BLaER1 treated with 17β-estradiol and CSF1 and Interleukin-3, amounts not matched to agents 10 nM and 100 nM (cell line): ENCODE results near the gene SMAD3.

Source experiments
- H3K27ac ChIP-seq, 11 experiments: shearing (Covaris generic); formaldehyde crosslinking; 2 replicates each; pipeline ENCODE4 v1.8.1; 2022
- H3K27me3 ChIP-seq, 11 experiments: shearing (Covaris generic); formaldehyde crosslinking; 2 replicates each; pipeline ENCODE4 v1.8.1; 2022
- H3K36me3 ChIP-seq, 11 experiments: shearing (Covaris generic); formaldehyde crosslinking; 2 replicates each; pipeline ENCODE4 v1.8.1; 2022
- H3K4me1 ChIP-seq, 10 experiments: shearing (Covaris generic); formaldehyde crosslinking; 2 replicates each; pipeline ENCODE4 v1.8.1; 2022
- H3K4me2 ChIP-seq, 11 experiments: shearing (Covaris generic); formaldehyde crosslinking; 2 replicates each; pipeline ENCODE4 v1.8.1; 2022
- H3K4me3 ChIP-seq, 10 experiments: shearing (Covaris generic); formaldehyde crosslinking; 2 replicates each; pipeline ENCODE4 v1.8.1; 2022
- H3K9ac ChIP-seq, 11 experiments: shearing (Covaris generic); formaldehyde crosslinking; 2 replicates each; pipeline ENCODE4 v1.8.1; 2022
- H3K9me3 ChIP-seq, 11 experiments: shearing (Covaris generic); formaldehyde crosslinking; replicated peaks in 1 of 11; 2 replicates each; pipeline ENCODE4 v1.8.1; 2022
- H4K20me1 ChIP-seq, 11 experiments: shearing (Covaris generic); formaldehyde crosslinking; 2 replicates each; pipeline ENCODE4 v1.8.1; 2022
- Cebpa-rat ChIP-seq, 11 experiments: shearing (Covaris generic); IDR thresholded peaks; 2 replicates each; pipeline ENCODE4 v1.8.1; 2022

Gene SMAD3

GRCh38 chr15:67091071-67091979, 25.9 kb downstream of the SMAD3 start:
- peaks cover 25 to 87% (median 77%) of the 10 kb centered on the region in 11 experiments; a peak in 21 of 22 replicates for H3K36me3 ChIP-seq
- peaks cover 100% of the 10 kb centered on the region in 10 experiments for H3K4me1 ChIP-seq

GRCh38 chr15:67091980-67092677, 26.7 kb downstream of the SMAD3 start:
- H3K27me3 ChIP-seq = no peaks in the 10 kb centered on the region
- H3K27ac ChIP-seq = peak overlapping the region; percentile 58 to 84 (median 75)
- peak overlapping the region in 7 of 10 experiments; percentile 5 to 42 (median 19); a peak in 8 of 20 replicates for H3K4me3 ChIP-seq
- H3K9ac ChIP-seq = peak overlapping the region; percentile 11 to 72 (median 55); a peak in 20 of 22 replicates
- no peak for TF ChIP-seq Cebpa-rat (IDR thresholded peaks at IDR 0.05)
- peaks cover 29 to 87% (median 77%) of the 10 kb centered on the region in 11 experiments; a peak in 21 of 22 replicates for H3K36me3 ChIP-seq
- H3K4me2 ChIP-seq = peak overlapping the region; percentile 83 to 98 (median 93)
- peaks cover 98 to 100% (median 99%) of the 10 kb centered on the region in 11 experiments for H4K20me1 ChIP-seq
- peaks cover 100% of the 10 kb centered on the region in 10 experiments for H3K4me1 ChIP-seq
- H3K9me3 ChIP-seq = no peaks in the 10 kb centered on the region

More at GRCh38 chr15:67091071-67091979, 25.9 kb downstream of the SMAD3 start:
- peaks cover 98 to 100% (median 99%) of the 10 kb centered on the region in 11 experiments for H4K20me1 ChIP-seq
- no peaks in the 10 kb centered on the region for H3K9me3 ChIP-seq
- H3K4me2 ChIP-seq = peak overlapping the region; percentile 83 to 98 (median 93)
- no peak for TF ChIP-seq Cebpa-rat (IDR thresholded peaks at IDR 0.05)
- H3K27me3 ChIP-seq = no peaks in the 10 kb centered on the region
- H3K27ac ChIP-seq = peak overlapping the region; percentile 58 to 84 (median 75)
- peak overlapping the region in 6 of 10 experiments; percentile 5 to 42 (median 22); a peak in 6 of 20 replicates for H3K4me3 ChIP-seq
- H3K9ac ChIP-seq = peak overlapping the region; percentile 11 to 72 (median 55); a peak in 17 of 22 replicates

- Histone ChIP-seq H3K9ac (peak overlapping the region; percentile 19 to 72 (median 55); a peak in 19 of 22 replicates), H3K4me1 (peaks cover 100% of the 10 kb centered on the region in 10 experiments), H3K9me3 (no peaks in the 10 kb centered on the region), H3K4me2 (peak overlapping the region; percentile 83 to 98 (median 93)), H3K27ac (peak overlapping the region; percentile 58 to 84 (median 75)), H3K4me3 (peak overlapping the region in 6 of 10 experiments; percentile 2 to 42 (median 14); a peak in 8 of 20 replicates), H3K36me3 (peaks cover 31 to 87% (median 77%) of the 10 kb centered on the region in 11 experiments; a peak in 21 of 22 replicates), H4K20me1 (peaks cover 98 to 100% (median 99%) of the 10 kb centered on the region in 11 experiments), H3K27me3 (no peaks in the 10 kb centered on the region)
- TF ChIP-seq Cebpa-rat (IDR thresholded peaks at IDR 0.05) = no peak
Observed at GRCh38 chr15:67092752-67093503, 27.5 kb downstream of the SMAD3 start.

- Histone ChIP-seq H3K36me3 (peaks cover 31 to 85% (median 74%) of the 10 kb centered on the region in 11 experiments; a peak in 21 of 22 replicates), H3K4me1 (peaks cover 98 to 100% (median 100%) of the 10 kb centered on the region in 10 experiments), H3K27me3 (no peaks in the 10 kb centered on the region), H3K9me3 (no peaks in the 10 kb centered on the region), H3K27ac (peak overlapping the region; percentile 58 to 84 (median 75); a peak in 21 of 22 replicates), H4K20me1 (peaks cover 96 to 100% (median 99%) of the 10 kb centered on the region in 11 experiments), H3K4me3 (peak overlapping the region in 7 of 10 experiments; percentile 3 to 45 (median 21); a peak in 8 of 20 replicates), H3K4me2 (peak overlapping the region; percentile 83 to 98 (median 93)), H3K9ac (peak overlapping the region; percentile 19 to 74 (median 59); a peak in 18 of 22 replicates)
- TF ChIP-seq Cebpa-rat (IDR thresholded peaks at IDR 0.05) = no peak
Observed at GRCh38 chr15:67093504-67093862, 28.1 kb downstream of the SMAD3 start.

GRCh38 chr15:67094001-67094826, 28.8 kb downstream of the SMAD3 start:
- Histone ChIP-seq H3K9me3 (no peaks in the 10 kb centered on the region), H3K27ac (peak overlapping the region; percentile 50 to 84 (median 75); a peak in 20 of 22 replicates), H3K4me3 (peak overlapping the region in 7 of 10 experiments; percentile 3 to 45 (median 20); a peak in 8 of 20 replicates), H3K27me3 (no peaks in the 10 kb centered on the region), H3K4me2 (peak overlapping the region; percentile 83 to 98 (median 93)), H4K20me1 (peaks cover 96 to 100% (median 99%) of the 10 kb centered on the region in 11 experiments), H3K9ac (peak overlapping the region; percentile 12 to 74 (median 59); a peak in 20 of 22 replicates), H3K4me1 (peaks cover 98 to 100% (median 100%) of the 10 kb centered on the region in 10 experiments), H3K36me3 (peaks cover 31 to 86% (median 80%) of the 10 kb centered on the region in 11 experiments; a peak in 21 of 22 replicates)
- TF ChIP-seq Cebpa-rat (IDR thresholded peaks at IDR 0.05) = no peak

GRCh38 chr15:67095912-67096311, 30.5 kb downstream of the SMAD3 start:
- peak overlapping the region; percentile 83 to 98 (median 93) for H3K4me2 ChIP-seq
- no peaks in the 10 kb centered on the region for H3K27me3 ChIP-seq
- TF ChIP-seq Cebpa-rat (IDR thresholded peaks at IDR 0.05) = no peak
- H3K4me3 ChIP-seq = no peak overlapping the region
- peak overlapping the region in 5 of 11 experiments; percentile 14 to 84 (median 72); a peak in 5 of 22 replicates for H3K27ac ChIP-seq
- no peak overlapping the region for H3K9ac ChIP-seq
- peaks cover 98 to 100% (median 99%) of the 10 kb centered on the region in 10 experiments for H3K4me1 ChIP-seq
- H3K36me3 ChIP-seq = peaks cover 31 to 84% (median 73%) of the 10 kb centered on the region in 11 experiments; a peak in 21 of 22 replicates
- no peaks in the 10 kb centered on the region for H3K9me3 ChIP-seq
- H4K20me1 ChIP-seq = peaks cover 89 to 100% (median 97%) of the 10 kb centered on the region in 11 experiments
